ENCODE measurements around the gene GRN. TPM values are rescaled to one million over a fixed set of nuclear protein-coding genes. Genes with fewer than 3 reads are reported as not detected.

Gene GRN
- total RNA-seq, 3 donors from 2014 or later: 282 to 500 (median 411) TPM

GRCh38 chr17:44379887-44380286, 34.8 kb downstream of the GRN start:
- Histone ChIP-seq H3K4me1 (ENCODE audit: low read depth) (peaks cover 4% of the 10 kb centered on the region), H3K36me3 (ENCODE audit: low read depth) (no peaks in the 10 kb centered on the region), H3K4me3 (no peak overlapping the region), H3K9me3 (no peaks in the 10 kb centered on the region)
- ATAC-seq (no peak), DNase-seq (peak in 1 of 3 donors; percentile 34)
- TF ChIP-seq, protein P1, sequence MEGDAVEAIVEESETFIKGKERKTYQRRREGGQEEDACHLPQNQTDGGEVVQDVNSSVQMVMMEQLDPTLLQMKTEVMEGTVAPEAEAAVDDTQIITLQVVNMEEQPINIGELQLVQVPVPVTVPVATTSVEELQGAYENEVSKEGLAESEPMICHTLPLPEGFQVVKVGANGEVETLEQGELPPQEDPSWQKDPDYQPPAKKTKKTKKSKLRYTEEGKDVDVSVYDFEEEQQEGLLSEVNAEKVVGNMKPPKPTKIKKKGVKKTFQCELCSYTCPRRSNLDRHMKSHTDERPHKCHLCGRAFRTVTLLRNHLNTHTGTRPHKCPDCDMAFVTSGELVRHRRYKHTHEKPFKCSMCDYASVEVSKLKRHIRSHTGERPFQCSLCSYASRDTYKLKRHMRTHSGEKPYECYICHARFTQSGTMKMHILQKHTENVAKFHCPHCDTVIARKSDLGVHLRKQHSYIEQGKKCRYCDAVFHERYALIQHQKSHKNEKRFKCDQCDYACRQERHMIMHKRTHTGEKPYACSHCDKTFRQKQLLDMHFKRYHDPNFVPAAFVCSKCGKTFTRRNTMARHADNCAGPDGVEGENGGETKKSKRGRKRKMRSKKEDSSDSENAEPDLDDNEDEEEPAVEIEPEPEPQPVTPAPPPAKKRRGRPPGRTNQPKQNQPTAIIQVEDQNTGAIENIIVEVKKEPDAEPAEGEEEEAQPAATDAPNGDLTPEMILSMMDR (IDR thresholded peaks at IDR 0.05): no peak
- intact Hi-C loops (cut with DNase I, micrococcal nuclease): no loop called here

DNA sequence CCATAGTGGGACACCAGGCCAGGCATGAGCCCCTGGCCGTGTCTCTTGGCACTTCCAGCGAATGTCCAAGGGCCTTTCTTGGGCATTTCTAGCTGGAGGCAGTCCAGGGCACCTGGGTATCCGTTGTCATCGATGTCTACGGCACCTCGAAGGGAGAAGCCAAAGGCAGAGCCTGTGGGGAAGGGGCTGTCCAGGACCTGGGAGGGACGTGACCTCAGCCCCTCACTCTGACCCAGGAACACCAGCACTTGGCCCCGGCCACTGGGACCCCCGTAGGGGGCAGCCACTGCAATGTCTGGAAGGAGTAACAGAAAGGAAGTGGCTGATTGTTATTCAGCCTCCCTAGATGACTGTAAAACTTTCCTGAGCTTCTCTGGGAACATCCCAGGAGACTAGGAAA, 35.7 kb downstream of the GRN start:
- TF ChIP-seq, protein P1 (IDR thresholded peaks at IDR 0.05): no peak
- ATAC-seq (no peak), DNase-seq (peak in 1 of 3 donors; percentile 15)
- intact Hi-C loops (cut with DNase I, micrococcal nuclease): no loop called here
- peaks cover 10% of the 10 kb centered on the region for H3K4me1 ChIP-seq (ENCODE audit: low read depth)
- no peaks in the 10 kb centered on the region for H3K36me3 ChIP-seq (ENCODE audit: low read depth)
- no peak overlapping the region for H3K4me3 ChIP-seq
- no peaks in the 10 kb centered on the region for H3K9me3 ChIP-seq

- TF ChIP-seq, protein P1 (IDR thresholded peaks at IDR 0.05): no peak
- Histone ChIP-seq H3K36me3 (ENCODE audit: low read depth) (no peaks in the 10 kb centered on the region), H3K9me3 (no peaks in the 10 kb centered on the region), H3K4me3 (no peak overlapping the region), H3K4me1 (ENCODE audit: low read depth) (peaks cover 15% of the 10 kb centered on the region)
- ATAC-seq (no peak), DNase-seq (peak in 1 of 3 donors; percentile 1)
- intact Hi-C loops (cut with DNase I, micrococcal nuclease): no loop called here
These were observed 36.8 kb downstream of the GRN start for GRCh38 chr17:44381810-44382305.

GRCh38 chr17:44382917-44383316, 37.8 kb downstream of the GRN start:
- DNase-seq (peak in 1 of 3 donors; percentile 5), ATAC-seq (no peak)
- Histone ChIP-seq H3K4me3 (no peak overlapping the region), H3K4me1 (ENCODE audit: low read depth) (peaks cover 15% of the 10 kb centered on the region), H3K9me3 (no peaks in the 10 kb centered on the region), H3K36me3 (ENCODE audit: low read depth) (no peaks in the 10 kb centered on the region)
- intact Hi-C loops (cut with DNase I, micrococcal nuclease): no loop called here
- TF ChIP-seq, protein P1 (IDR thresholded peaks at IDR 0.05): no peak

- Histone ChIP-seq H3K4me3 (no peak overlapping the region), H3K4me1 (ENCODE audit: low read depth) (peaks cover 15% of the 10 kb centered on the region), H3K36me3 (ENCODE audit: low read depth) (no peaks in the 10 kb centered on the region), H3K9me3 (no peaks in the 10 kb centered on the region)
- DNase-seq: peak in 1 of 3 donors; percentile 17
- no peak for ATAC-seq
- intact Hi-C loops (cut with DNase I, micrococcal nuclease): no loop called here
- TF ChIP-seq, protein P1 (IDR thresholded peaks at IDR 0.05): no peak
These were observed 38.3 kb downstream of the GRN start for GRCh38 chr17:44383363-44383762.

GRCh38 chr17:44383861-44384260, 38.8 kb downstream of the GRN start:
- intact Hi-C loops (cut with DNase I, micrococcal nuclease): no loop called here
- DNase-seq (no peak), ATAC-seq (no peak)
- no peaks in the 10 kb centered on the region for H3K36me3 ChIP-seq (ENCODE audit: low read depth)
- no peak overlapping the region for H3K4me3 ChIP-seq
- TF ChIP-seq, protein P1 (IDR thresholded peaks at IDR 0.05): no peak
- H3K4me1 ChIP-seq (ENCODE audit: low read depth): peaks cover 15% of the 10 kb centered on the region
- no peaks in the 10 kb centered on the region for H3K9me3 ChIP-seq
